Measurements from ENCODE around the gene SLC35D1. TPM values are rescaled to one million over a fixed set of nuclear protein-coding genes. Genes with fewer than 3 reads are reported as not detected.

SLC35D1 gene
- total RNA-seq, 2 experiments from 2014 or later = 10.8 to 13.1 TPM

DNA sequence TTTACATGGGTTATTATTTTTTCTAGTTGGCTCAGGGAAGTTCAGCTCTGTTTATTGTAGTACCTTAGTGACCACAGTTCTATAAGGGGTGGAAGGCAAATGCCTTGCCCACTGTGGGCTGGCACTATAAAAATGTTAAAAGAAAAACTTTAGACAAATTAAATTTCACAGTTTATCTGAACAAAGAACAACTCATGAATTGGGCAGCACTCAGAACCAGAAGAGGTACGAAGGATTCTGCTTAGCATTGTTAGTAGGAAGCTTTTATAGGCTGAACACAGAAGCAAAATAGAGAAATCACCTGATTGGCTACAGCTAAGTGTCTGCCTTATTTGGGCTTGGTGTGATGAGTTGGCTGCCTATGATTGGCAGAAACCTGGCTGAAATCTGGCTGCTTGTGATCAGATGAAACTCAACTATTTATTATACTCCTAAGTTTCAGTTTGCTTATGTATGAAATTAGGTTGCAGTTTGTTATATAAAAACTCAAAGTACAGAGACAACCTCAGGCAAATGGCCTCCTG is 35.8 kb upstream of the SLC35D1 start:
- no peak overlapping the region for H3K4me2 ChIP-seq (ENCODE audit: low read length)
- no peak overlapping the region for H3K27ac ChIP-seq (ENCODE audit: low read depth, low read length, poor library complexity, severe bottlenecking)
- intact Hi-C loops (cut with micrococcal nuclease; ENCODE audit: unreplicated experiment) = no loop called here
- H3K4me1 ChIP-seq (ENCODE audit: insufficient read depth, low read length, poor library complexity, severe bottlenecking) = no peaks in the 10 kb centered on the region
- H3K9me3 ChIP-seq (ENCODE audit: low read length) = no peaks in the 10 kb centered on the region
- DNase-seq (ENCODE audit: low spot score) = no peak
- no peaks in the 10 kb centered on the region for H3K79me2 ChIP-seq (ENCODE audit: insufficient read depth, low read depth, low read length)
- no peaks in the 10 kb centered on the region for H4K20me1 ChIP-seq (ENCODE audit: insufficient read depth, low read length)
- POLR2A ChIA-PET = interaction anchor here (2.0 kb wide), 1 partner anchor 15 kb away, joined by 4 read pairs; no protein-coding TSS in a partner anchor
- H2AFZ ChIP-seq (ENCODE audit: low read length) = no peak overlapping the region
- no peaks in the 10 kb centered on the region for H3K9me2 ChIP-seq (ENCODE audit: insufficient read depth, low read length)
- no TSS peak for BruUV-seq (replicated peaks)
- TF ChIP-seq, protein P1, sequence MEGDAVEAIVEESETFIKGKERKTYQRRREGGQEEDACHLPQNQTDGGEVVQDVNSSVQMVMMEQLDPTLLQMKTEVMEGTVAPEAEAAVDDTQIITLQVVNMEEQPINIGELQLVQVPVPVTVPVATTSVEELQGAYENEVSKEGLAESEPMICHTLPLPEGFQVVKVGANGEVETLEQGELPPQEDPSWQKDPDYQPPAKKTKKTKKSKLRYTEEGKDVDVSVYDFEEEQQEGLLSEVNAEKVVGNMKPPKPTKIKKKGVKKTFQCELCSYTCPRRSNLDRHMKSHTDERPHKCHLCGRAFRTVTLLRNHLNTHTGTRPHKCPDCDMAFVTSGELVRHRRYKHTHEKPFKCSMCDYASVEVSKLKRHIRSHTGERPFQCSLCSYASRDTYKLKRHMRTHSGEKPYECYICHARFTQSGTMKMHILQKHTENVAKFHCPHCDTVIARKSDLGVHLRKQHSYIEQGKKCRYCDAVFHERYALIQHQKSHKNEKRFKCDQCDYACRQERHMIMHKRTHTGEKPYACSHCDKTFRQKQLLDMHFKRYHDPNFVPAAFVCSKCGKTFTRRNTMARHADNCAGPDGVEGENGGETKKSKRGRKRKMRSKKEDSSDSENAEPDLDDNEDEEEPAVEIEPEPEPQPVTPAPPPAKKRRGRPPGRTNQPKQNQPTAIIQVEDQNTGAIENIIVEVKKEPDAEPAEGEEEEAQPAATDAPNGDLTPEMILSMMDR (conservative IDR thresholded peaks at IDR 0.05; ENCODE audit: low read length) = no peak
- no peak for TF ChIP-seq EZH2phosphoT487 (IDR thresholded peaks at IDR 0.05; ENCODE audit: borderline replicate concordance, low read depth, low read length)
- H3K4me3 ChIP-seq (ENCODE audit: low read depth, low read length, poor library complexity, severe bottlenecking) = no peak overlapping the region
- no peaks in the 10 kb centered on the region for H3K36me3 ChIP-seq (ENCODE audit: insufficient read depth, low read length)
- CTCF ChIA-PET (ENCODE audit: unreplicated experiment) = no interaction called here

DNA sequence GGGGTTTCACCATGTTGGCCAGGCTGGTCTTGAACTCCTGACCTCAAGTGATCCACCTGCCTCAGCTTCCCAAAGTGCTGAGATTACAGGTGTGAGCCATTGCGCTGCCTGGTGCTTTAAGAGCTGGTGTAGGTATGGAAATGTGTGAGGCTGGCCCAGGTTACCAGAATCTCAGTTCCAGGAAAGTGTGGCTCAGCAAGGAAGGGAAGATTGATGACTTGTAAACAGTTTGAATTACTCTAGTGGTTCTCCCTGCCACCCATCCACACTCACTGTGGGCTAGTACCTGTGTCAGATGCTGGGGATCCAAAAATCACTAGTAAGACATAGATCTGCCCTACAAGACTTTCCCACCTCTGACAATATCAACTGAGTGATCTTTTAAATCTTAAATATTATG is 34.5 kb upstream of the SLC35D1 start:
- Histone ChIP-seq H3K4me2 (ENCODE audit: low read length) (no peak overlapping the region), H2AFZ (ENCODE audit: low read length) (no peak overlapping the region), H3K9me3 (ENCODE audit: low read length) (no peaks in the 10 kb centered on the region), H3K27ac (ENCODE audit: low read depth, low read length, poor library complexity, severe bottlenecking) (no peak overlapping the region), H3K36me3 (ENCODE audit: insufficient read depth, low read length) (no peaks in the 10 kb centered on the region), H3K4me1 (ENCODE audit: insufficient read depth, low read length, poor library complexity, severe bottlenecking) (no peaks in the 10 kb centered on the region), H3K79me2 (ENCODE audit: insufficient read depth, low read depth, low read length) (no peaks in the 10 kb centered on the region), H4K20me1 (ENCODE audit: insufficient read depth, low read length) (no peaks in the 10 kb centered on the region), H3K9me2 (ENCODE audit: insufficient read depth, low read length) (no peaks in the 10 kb centered on the region), H3K4me3 (ENCODE audit: low read depth, low read length, poor library complexity, severe bottlenecking) (no peak overlapping the region)
- TF ChIP-seq EZH2phosphoT487 (IDR thresholded peaks at IDR 0.05; ENCODE audit: borderline replicate concordance, low read depth, low read length) = no peak
- TF ChIP-seq, protein P1 (conservative IDR thresholded peaks at IDR 0.05; ENCODE audit: low read length) = no peak
- DNase-seq (ENCODE audit: low spot score) = no peak
- intact Hi-C loops (cut with micrococcal nuclease; ENCODE audit: unreplicated experiment) = no loop called here
- CTCF ChIA-PET (ENCODE audit: unreplicated experiment) = no interaction called here
- POLR2A ChIA-PET = interaction anchor here (0.6 kb wide), 2 partner anchors 354 to 367 kb away, joined by 3 read pairs; no protein-coding TSS in a partner anchor
- BruUV-seq (replicated peaks) = no TSS peak

DNA sequence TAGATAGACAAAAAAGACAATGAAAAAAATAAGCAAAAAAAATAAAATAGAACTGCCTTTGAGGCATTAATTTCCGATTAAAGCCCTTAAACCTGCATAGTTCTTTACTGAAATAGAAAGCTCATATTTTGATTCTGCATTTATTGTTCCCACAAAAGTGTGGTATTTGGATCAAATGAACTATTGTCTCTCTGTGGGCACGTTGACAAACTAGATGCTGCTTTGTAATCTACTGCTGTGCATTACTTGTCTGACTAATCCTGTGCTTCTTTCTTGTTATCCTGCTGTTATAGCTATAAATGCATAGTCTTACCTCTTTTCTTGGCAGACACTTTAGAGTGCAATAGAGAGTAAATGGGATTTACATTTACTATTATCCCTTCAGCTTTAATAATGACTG is 31.4 kb upstream of the SLC35D1 start:
- no peak for TF ChIP-seq EZH2phosphoT487 (IDR thresholded peaks at IDR 0.05; ENCODE audit: borderline replicate concordance, low read depth, low read length)
- TF ChIP-seq, protein P1 (conservative IDR thresholded peaks at IDR 0.05; ENCODE audit: low read length) = no peak
- Histone ChIP-seq H3K4me1 (ENCODE audit: insufficient read depth, low read length, poor library complexity, severe bottlenecking) (no peaks in the 10 kb centered on the region), H3K9me3 (ENCODE audit: low read length) (no peaks in the 10 kb centered on the region), H3K4me2 (ENCODE audit: low read length) (no peak overlapping the region), H3K79me2 (ENCODE audit: insufficient read depth, low read depth, low read length) (no peaks in the 10 kb centered on the region), H2AFZ (ENCODE audit: low read length) (no peak overlapping the region), H3K9me2 (ENCODE audit: insufficient read depth, low read length) (no peaks in the 10 kb centered on the region), H4K20me1 (ENCODE audit: insufficient read depth, low read length) (no peaks in the 10 kb centered on the region), H3K27ac (ENCODE audit: low read depth, low read length, poor library complexity, severe bottlenecking) (no peak overlapping the region), H3K4me3 (ENCODE audit: low read depth, low read length, poor library complexity, severe bottlenecking) (no peak overlapping the region), H3K36me3 (ENCODE audit: insufficient read depth, low read length) (no peaks in the 10 kb centered on the region)
- DNase-seq (ENCODE audit: low spot score) = no peak
- intact Hi-C loops (cut with micrococcal nuclease; ENCODE audit: unreplicated experiment) = no loop called here
- ChIA-PET POLR2A (interaction anchor here (1.2 to 1.6 kb wide), 2 partner anchors 9 to 12 kb away, joined by 3 read pairs; no protein-coding TSS in a partner anchor), CTCF (ENCODE audit: unreplicated experiment) (no interaction called here)
- BruUV-seq (replicated peaks) = no TSS peak
